Measurements from ENCODE around the gene CAMTA1.
A peak's percentile ranks its signal among the peaks of the same experiment; 100 is the strongest.

- TF ChIP-seq CTCF (optimal IDR thresholded peaks at IDR 0.05 in 1 of 3, IDR thresholded peaks at IDR 0.05 in 1 of 3, conservative IDR thresholded peaks at IDR 0.05 in 1 of 3; ENCODE audit: extremely low read depth in 1 of 3, insufficient read depth in 2 of 3, low read length in 3 of 3), result peak in 2 of 3 experiments; percentile 7 to 20
- no peak for TF ChIP-seq EZH2 (IDR thresholded peaks at IDR 0.05; ENCODE audit: low read length)
Measured at GRCh38 chr1:6794164-6794563, 8.9 kb downstream of the CAMTA1 start.

Measured in keratinocyte (primary cell).